Endodermal cell (in vitro differentiated cells): Measurements from ENCODE around the gene LNPK. TPM values are rescaled to one million over a fixed set of nuclear protein-coding genes. Genes with fewer than 3 reads are reported as not detected.

Source experiments
- DNase-seq: peaks from one replicate; pipeline ENCODE4 v3.0.0-alpha.2; 2017
- H3K27ac ChIP-seq: 2 replicates; pipeline ENCODE4 v1.5.1; 2013; ENCODE audit warnings: mild to moderate bottlenecking, low read depth, low read length, moderate library complexity
- H3K27me3 ChIP-seq: 2 replicates; pipeline ENCODE4 v1.6.1; 2013; ENCODE audit warnings: mild to moderate bottlenecking, low read length, moderate library complexity; ENCODE audit not compliant: insufficient read depth, control insufficient read depth, poor library complexity, severe bottlenecking
- H3K36me3 ChIP-seq: 2 replicates; pipeline ENCODE4 v1.7.0; 2013; ENCODE audit warnings: mild to moderate bottlenecking, low read length, moderate library complexity; ENCODE audit not compliant: control insufficient read depth, insufficient read depth
- H3K4me1 ChIP-seq: one replicate; pipeline ENCODE4 v1.7.0; 2013; ENCODE audit warnings: low read length; ENCODE audit not compliant: control insufficient read depth, insufficient read depth
- H3K4me3 ChIP-seq: 2 replicates; pipeline ENCODE4 v1.5.1; 2013; ENCODE audit warnings: mild to moderate bottlenecking, low read length, moderate library complexity
- H3K9ac ChIP-seq: 2 replicates; pipeline ENCODE4 v1.6.1; 2013; ENCODE audit warnings: mild to moderate bottlenecking, low read length, moderate library complexity; ENCODE audit not compliant: poor library complexity, severe bottlenecking; ENCODE audit errors: extremely low read depth
- H3K9me3 ChIP-seq: 2 replicates; pipeline ENCODE4 v1.6.1; 2013; ENCODE audit warnings: mild to moderate bottlenecking, low read length, moderate library complexity; ENCODE audit not compliant: control insufficient read depth
- H3K27ac Mint-ChIP-seq: 2 replicates; pipeline ENCODE4 v1.8.0; 2020; ENCODE audit warnings: mixed read lengths
- H3K27me3 Mint-ChIP-seq: 2 replicates; pipeline ENCODE4 v1.8.0; 2021; ENCODE audit warnings: mild to moderate bottlenecking, mixed read lengths; ENCODE audit not compliant: insufficient read depth
- H3K36me3 Mint-ChIP-seq: 2 replicates; pipeline ENCODE4 v1.8.0; 2020; ENCODE audit warnings: low read depth, mixed read lengths
- H3K4me1 Mint-ChIP-seq: 2 replicates; pipeline ENCODE4 v1.8.0; 2020; ENCODE audit warnings: mixed read lengths
- H3K4me3 Mint-ChIP-seq: 2 replicates; pipeline ENCODE4 v1.8.0; 2020; ENCODE audit warnings: mild to moderate bottlenecking, moderate library complexity, mixed read lengths
- H3K9me3 Mint-ChIP-seq: 2 replicates; pipeline ENCODE4 v1.8.0; 2020; ENCODE audit warnings: mild to moderate bottlenecking, mixed read lengths
- CTCF ChIP-seq: fragments of 200-600 bp; sonication (generic); conservative IDR thresholded peaks from 2 replicates; pipeline ENCODE4 v1.5.0; 2021; ENCODE audit warnings: antibody characterized with exemption, mild to moderate bottlenecking
- whole genome bisulfite sequencing, 2 experiments: methylation state at CpG; one replicate each; pipeline versions ENCODE4 v1.1.5 to v1.1.7; 2013; ENCODE audit warnings: missing lambda C conversion rate in 2 of 2, mixed read lengths in 1 of 2; ENCODE audit not compliant: insufficient coverage in 1 of 2, insufficient read length in 1 of 2; 5-methylcytosine and 5-hydroxymethylcytosine counted together
- total RNA-seq, 2 donors: library from RNA; stranded (reverse); fragmentation: NEBNext Ultra II Directional in 1 of 2; extraction: Animal tissue kit (Norgen Biotek cat#: 25700) in 1 of 2; gene quantifications; 2 replicates in 1 of 2; 3 replicates in 1 of 2; pipeline ENCODE4 v1.2.1, GENCODE V29; 2021

Gene LNPK
- total RNA-seq, 2 donors from 2014 or later = 15.0 to 20.2 TPM

DNA sequence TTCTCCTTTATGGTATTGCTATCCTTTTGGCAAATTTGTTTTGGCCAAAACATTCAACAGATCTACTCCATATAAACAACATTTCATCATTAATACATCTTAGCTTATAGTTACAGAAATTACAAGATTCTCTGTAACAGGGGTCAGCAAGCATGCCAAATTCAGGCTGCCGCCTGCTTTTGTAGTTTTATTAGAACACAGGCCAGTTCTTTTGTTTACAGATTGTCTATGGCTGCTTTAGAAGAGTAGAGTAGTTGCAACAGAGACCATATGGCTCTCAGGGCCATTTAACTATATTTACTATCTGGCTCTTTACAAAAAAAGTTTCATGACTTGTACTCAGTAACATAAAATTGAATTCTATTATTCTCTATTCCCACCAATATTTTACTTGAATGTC lies 53.9 kb downstream of the LNPK start:
- H3K27ac Mint-ChIP-seq = no peak overlapping the region

DNA sequence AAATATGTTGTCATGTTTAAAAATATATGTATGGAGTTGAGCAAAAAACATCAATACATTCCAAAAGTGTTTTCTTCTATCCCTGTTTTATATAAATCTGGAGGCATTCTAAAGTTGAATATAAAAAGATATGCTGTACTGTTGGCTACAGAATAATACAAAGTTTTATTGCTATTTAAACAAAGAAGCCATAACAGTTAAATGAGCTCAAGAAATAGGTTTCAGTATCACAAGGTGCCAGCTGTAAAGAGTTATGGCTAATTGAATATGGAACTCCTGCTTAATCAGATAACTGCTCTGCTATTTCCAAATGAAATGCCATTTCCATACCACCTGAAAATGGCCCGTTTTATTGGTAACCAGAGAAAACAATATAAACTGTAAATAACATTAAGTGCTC lies 55.0 kb downstream of the LNPK start:
- Mint-ChIP-seq H3K9me3 (no peaks in the 10 kb centered on the region), H3K4me3 (no peak overlapping the region), H3K27ac (no peak overlapping the region), H3K36me3 (peaks cover 8% of the 10 kb centered on the region), H3K27me3 (no peaks in the 10 kb centered on the region), H3K4me1 (peaks cover 2% of the 10 kb centered on the region)
- Histone ChIP-seq H3K4me1 (no peaks in the 10 kb centered on the region), H3K9ac (no peak overlapping the region), H3K27ac (no peak overlapping the region), H3K27me3 (no peaks in the 10 kb centered on the region), H3K36me3 (peaks cover 12% of the 10 kb centered on the region), H3K4me3 (no peak overlapping the region), H3K9me3 (no peaks in the 10 kb centered on the region)
- DNase-seq = no peak
- TF ChIP-seq CTCF = no peak
- 73% methylated on average over 1 of the region's 1 CpG; no CpG with 5 or more reads in 1 of the 2 experiments for WGBS, 2 experiments

More for the DNA sequence above, 53.9 kb downstream of the LNPK start:
- no peak for TF ChIP-seq CTCF
- Histone ChIP-seq H3K27ac (no peak overlapping the region), H3K4me1 (no peaks in the 10 kb centered on the region), H3K9me3 (no peaks in the 10 kb centered on the region), H3K36me3 (peaks cover 8% of the 10 kb centered on the region), H3K27me3 (no peaks in the 10 kb centered on the region), H3K9ac (no peak overlapping the region), H3K4me3 (no peak overlapping the region)
- WGBS, 2 experiments = 92% methylated on average over 1 of the region's 1 CpG; no CpG with 5 or more reads in 1 of the 2 experiments
- H3K4me3 Mint-ChIP-seq = no peak overlapping the region
- no peaks in the 10 kb centered on the region for H3K27me3 Mint-ChIP-seq
- peaks cover 5% of the 10 kb centered on the region for H3K4me1 Mint-ChIP-seq
- H3K36me3 Mint-ChIP-seq = peaks cover 6% of the 10 kb centered on the region
- no peaks in the 10 kb centered on the region for H3K9me3 Mint-ChIP-seq
- no peak for DNase-seq

DNA sequence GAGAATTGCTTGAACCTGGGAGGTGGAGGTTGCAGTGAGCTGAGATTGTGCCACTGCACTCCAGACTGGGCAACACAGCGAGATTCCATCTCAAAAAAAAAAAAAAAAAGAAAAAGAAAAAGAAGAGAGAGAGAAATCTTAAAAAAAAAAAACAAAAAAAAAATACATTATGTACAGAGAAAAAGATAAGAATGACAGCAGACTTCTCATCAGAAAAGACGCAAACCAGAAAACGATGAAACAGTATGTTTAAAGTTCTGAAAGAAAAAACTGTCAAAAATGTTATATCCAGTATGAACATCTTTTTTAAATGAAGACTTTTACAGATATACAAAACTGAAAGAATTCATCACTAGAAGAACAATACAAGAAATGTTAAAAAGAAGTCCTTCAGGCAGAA lies 60.4 kb downstream of the LNPK start:
- no peaks in the 10 kb centered on the region for H3K9me3 Mint-ChIP-seq
- H3K4me3 Mint-ChIP-seq = no peak overlapping the region
- 90% methylated on average over 2 of the region's 3 CpGs; no CpG with 5 or more reads in 1 of the 2 experiments for WGBS, 2 experiments
- Histone ChIP-seq H3K27me3 (no peaks in the 10 kb centered on the region), H3K36me3 (peaks cover 13% of the 10 kb centered on the region), H3K9ac (no peak overlapping the region), H3K4me3 (no peak overlapping the region), H3K4me1 (no peaks in the 10 kb centered on the region), H3K27ac (no peak overlapping the region), H3K9me3 (no peaks in the 10 kb centered on the region)
- TF ChIP-seq CTCF = no peak
- DNase-seq = no peak
- no peaks in the 10 kb centered on the region for H3K4me1 Mint-ChIP-seq
- H3K36me3 Mint-ChIP-seq = peaks cover 2% of the 10 kb centered on the region
- H3K27ac Mint-ChIP-seq = no peak overlapping the region
- no peaks in the 10 kb centered on the region for H3K27me3 Mint-ChIP-seq
